OCI-LY7 (cell line): ENCODE results near the gene PFKFB3. TPM values are rescaled to one million over a fixed set of nuclear protein-coding genes. Genes with fewer than 3 reads are reported as not detected.
"Not testable (repeated sequence)": the region's sequence is repeated elsewhere in the genome, so short reads cannot be mapped to it uniquely, and the experiment has no call there.

ENCODE experiments used
- BruUV-seq: library from RNA; stranded (reverse); fragments of 400-500 nt; replicated peaks from 2 replicates; lab custom pipeline; 2021; lab: Mats Ljungman, UMichigan
- CTCF ChIA-PET: fragments of 300-600 bp; sonication (Branson Sonifier 250); formaldehyde crosslinking; loops from one replicate; lab custom pipeline; 2022; ENCODE audit warnings: antibody characterized with exemption; ENCODE audit not compliant: unreplicated experiment; lab: Charles Lee
- POLR2A ChIA-PET: fragments of 300-600 bp; sonication (Branson Sonifier 250); formaldehyde crosslinking; loops from one replicate; lab custom pipeline; 2022; ENCODE audit warnings: antibody characterized with exemption; lab: Charles Lee
- DNase-seq: peaks from one replicate; pipeline ENCODE4 v3.0.0-alpha.2; 2015; ENCODE audit warnings: low spot score
- H2AFZ ChIP-seq: fragments of 200-600 bp; sonication (generic), shearing (Covaris generic); 2 replicates; pipeline ENCODE4 v1.6.1; 2014; ENCODE audit warnings: mild to moderate bottlenecking, antibody characterized with exemption, low read length, moderate library complexity
- H3K27ac ChIP-seq: fragments of 200-600 bp; sonication (generic); 2 replicates; pipeline ENCODE4 v1.5.1; 2014; ENCODE audit warnings: mixed run types, low read depth, mild to moderate bottlenecking, moderate library complexity, low read length, inconsistent platforms; ENCODE audit not compliant: poor library complexity, severe bottlenecking
- H3K36me3 ChIP-seq: fragments of 200-600 bp; sonication (generic); 2 replicates; pipeline ENCODE4 v1.6.1; 2014; ENCODE audit warnings: mild to moderate bottlenecking, antibody characterized with exemption, low read length, moderate library complexity, mixed read lengths; ENCODE audit not compliant: insufficient read depth
- H3K4me1 ChIP-seq: fragments of 200-600 bp; sonication (generic); 2 replicates; pipeline ENCODE4 v1.5.1; 2014; ENCODE audit warnings: mild to moderate bottlenecking, low read length; ENCODE audit not compliant: insufficient read depth, poor library complexity, severe bottlenecking
- H3K4me2 ChIP-seq: fragments of 200-600 bp; sonication (generic); 2 replicates; pipeline ENCODE4 v1.6.1; 2014; ENCODE audit warnings: mild to moderate bottlenecking, low read length
- H3K4me3 ChIP-seq: fragments of 200-600 bp; sonication (generic); 2 replicates; pipeline ENCODE4 v1.5.1; 2014; ENCODE audit warnings: mild to moderate bottlenecking, low read depth, low read length; ENCODE audit not compliant: poor library complexity, severe bottlenecking
- H3K79me2 ChIP-seq: fragments of 200-600 bp; sonication (generic); 2 replicates; pipeline ENCODE4 v1.6.1; 2016; ENCODE audit warnings: low read depth, mild to moderate bottlenecking, low read length, moderate library complexity, mixed read lengths; ENCODE audit not compliant: insufficient read depth
- H3K9me2 ChIP-seq: fragments of 200-600 bp; sonication (generic); 2 replicates; pipeline ENCODE4 v1.6.1; 2016; ENCODE audit warnings: mild to moderate bottlenecking, low read length, mixed read lengths; ENCODE audit not compliant: insufficient read depth
- H3K9me3 ChIP-seq: fragments of 200-600 bp; sonication (generic); 2 replicates; pipeline ENCODE4 v1.6.1; 2014; ENCODE audit warnings: mild to moderate bottlenecking, mixed run types, low read length, mixed read lengths
- H4K20me1 ChIP-seq: fragments of 200-600 bp; sonication (generic); 2 replicates; pipeline ENCODE4 v1.6.1; 2014; ENCODE audit warnings: mild to moderate bottlenecking, antibody characterized with exemption, low read length, moderate library complexity, mixed read lengths; ENCODE audit not compliant: insufficient read depth
- CTCF ChIP-seq: fragments of 200-600 bp; sonication (generic); conservative IDR thresholded peaks from 2 replicates; pipeline ENCODE4 v1.5.1; 2014; ENCODE audit warnings: mild to moderate bottlenecking, antibody characterized with exemption, low read length, moderate library complexity, mixed read lengths
- EZH2phosphoT487 ChIP-seq: fragments of 200-600 bp; sonication (generic); IDR thresholded peaks from 2 replicates; pipeline ENCODE4 v1.6.1; 2018; ENCODE audit warnings: low read depth, borderline replicate concordance, mild to moderate bottlenecking, mixed run types, antibody characterized with exemption, low read length, moderate library complexity, mixed read lengths
- intact Hi-C: fragments of 100-400 bp; cut with micrococcal nuclease; formaldehyde crosslinking; loops from one replicate; pipeline ENCODE4 v1.10.0; 2022; ENCODE audit not compliant: unreplicated experiment
- total RNA-seq, 2 experiments: library from RNA; depleted of rRNA in 1 of 2; stranded (reverse); fragments of >200 nt in 1 of 2; shearing (Covaris generic) in 1 of 2; gene quantifications; 2 replicates each; pipeline ENCODE4 v1.2.3, GENCODE V29; 2014 to 2022

PFKFB3 gene
- total RNA-seq, 2 experiments from 2014 or later: 33.7 to 50.7 TPM

GRCh38 chr10:6236349-6237198 lies 33.8 kb downstream of the PFKFB3 start:
- H3K79me2 ChIP-seq: no peaks in the 10 kb centered on the region
- intact Hi-C loops: no loop called here
- H3K9me2 ChIP-seq: no peaks in the 10 kb centered on the region
- BruUV-seq: no TSS peak
- H3K4me1 ChIP-seq: peaks cover 4% of the 10 kb centered on the region
- no peak overlapping the region for H3K4me2 ChIP-seq
- no peaks in the 10 kb centered on the region for H4K20me1 ChIP-seq
- H3K9me3 ChIP-seq: no peaks in the 10 kb centered on the region
- CTCF ChIA-PET: interaction anchor here (0.5 to 0.7 kb wide), 2 partner anchors 38 to 75 kb away, joined by 4 to 5 read pairs; no protein-coding TSS in a partner anchor
- POLR2A ChIA-PET: no interaction called here
- no peak overlapping the region for H3K4me3 ChIP-seq
- H3K36me3 ChIP-seq: peaks cover 59% of the 10 kb centered on the region
- no peak overlapping the region for H2AFZ ChIP-seq
- DNase-seq: no peak
- TF ChIP-seq EZH2phosphoT487 (no peak), CTCF (no peak)
- no peak overlapping the region for H3K27ac ChIP-seq

GRCh38 chr10:6237199-6237530 lies 34.4 kb downstream of the PFKFB3 start:
- no peak overlapping the region for H2AFZ ChIP-seq
- ChIA-PET CTCF (interaction anchor here (0.5 to 0.7 kb wide), 2 partner anchors 38 to 74 kb away, joined by 4 to 5 read pairs; no protein-coding TSS in a partner anchor), POLR2A (no interaction called here)
- no peak overlapping the region for H3K4me2 ChIP-seq
- no TSS peak for BruUV-seq
- peaks cover 4% of the 10 kb centered on the region for H3K4me1 ChIP-seq
- H3K9me3 ChIP-seq: no peaks in the 10 kb centered on the region
- intact Hi-C loops: no loop called here
- H3K4me3 ChIP-seq: no peak overlapping the region
- no peaks in the 10 kb centered on the region for H3K79me2 ChIP-seq
- no peak overlapping the region for H3K27ac ChIP-seq
- peaks cover 53% of the 10 kb centered on the region for H3K36me3 ChIP-seq
- TF ChIP-seq CTCF: no peak
- no peak for TF ChIP-seq EZH2phosphoT487
- H4K20me1 ChIP-seq: no peaks in the 10 kb centered on the region
- DNase-seq: no peak
- no peaks in the 10 kb centered on the region for H3K9me2 ChIP-seq

- H3K4me3 ChIP-seq, H3K27ac ChIP-seq, H4K20me1 ChIP-seq, DNase-seq, H3K9me2 ChIP-seq, CTCF ChIA-PET, H3K9me3 ChIP-seq, H3K79me2 ChIP-seq, H3K4me2 ChIP-seq, BruUV-seq, H2AFZ ChIP-seq, intact Hi-C loops, H3K4me1 ChIP-seq: not testable (repeated sequence)
- POLR2A ChIA-PET: interaction anchor here (0.9 kb wide), 1 partner anchor 104 kb away, joined by 5 read pairs; no protein-coding TSS in a partner anchor
- peaks cover 38% of the 10 kb centered on the region for H3K36me3 ChIP-seq
These were observed 36.0 kb downstream of the PFKFB3 start for GRCh38 chr10:6238587-6239212.
